OCI-LY3 (cell line): ENCODE measurements around the gene EXOSC3.
"Not testable (repeated sequence)": the region's sequence is repeated elsewhere in the genome, so short reads cannot be mapped to it uniquely, and the experiment has no call there.

ENCODE experiments used
- H2AFZ ChIP-seq: fragments of 200-600, 300-600 bp; shearing (Covaris generic); 2 replicates; pipeline ENCODE4 v1.6.0; 2014; ENCODE audit warnings: antibody characterized with exemption, low read depth, low read length
- H3K27ac ChIP-seq: fragments of 200-600, 300-600 bp; sonication (generic); 2 replicates; pipeline ENCODE4 v1.5.1; 2014; ENCODE audit warnings: mild to moderate bottlenecking, low read length, moderate library complexity, mixed read lengths
- H3K27me3 ChIP-seq: fragments of 200-600, 300-600 bp; sonication (generic); 2 replicates; pipeline ENCODE4 v1.6.1; 2014; ENCODE audit warnings: low read depth, low read length, mixed read lengths
- H3K36me3 ChIP-seq: fragments of 200-600, 300-600 bp; sonication (generic); replicated peaks from 2 replicates; pipeline ENCODE3; 2014; ENCODE audit warnings: low read depth, low read length, mixed read lengths
- H3K4me1 ChIP-seq: fragments of 300-600, 200-600 bp; sonication (generic); 2 replicates; pipeline ENCODE4 v1.6.1; 2014; ENCODE audit warnings: low read length, mixed read lengths
- H3K4me2 ChIP-seq: fragments of 200-600, 300-600 bp; sonication (generic); 2 replicates; pipeline ENCODE4 v1.6.1; 2014; ENCODE audit warnings: low read length, mixed read lengths
- H3K4me3 ChIP-seq: fragments of 300-600, 200-600 bp; sonication (generic); 2 replicates; pipeline ENCODE4 v1.5.1; 2014; ENCODE audit warnings: antibody characterized with exemption, mild to moderate bottlenecking, low read length, moderate library complexity
- H3K79me2 ChIP-seq: fragments of 300-600, 200-600 bp; shearing (Covaris generic); 2 replicates; pipeline ENCODE4 v1.6.1; 2014; ENCODE audit warnings: mild to moderate bottlenecking, low read length, mixed read lengths
- H3K9ac ChIP-seq: fragments of 300-600, 200-600 bp; shearing (Covaris generic); 2 replicates; pipeline ENCODE4 v1.6.0; 2014; ENCODE audit warnings: mild to moderate bottlenecking, low read length, moderate library complexity
- H3K9me3 ChIP-seq: fragments of 200-600, 300-600 bp; shearing (Covaris generic); 2 replicates; pipeline ENCODE4 v1.6.1; 2014; ENCODE audit warnings: low read length, mixed read lengths; ENCODE audit not compliant: insufficient read depth
- H4K20me1 ChIP-seq: fragments of 200-600, 300-600 bp; sonication (generic); 2 replicates; pipeline ENCODE4 v1.6.1; 2016; ENCODE audit warnings: low read length, mixed read lengths; ENCODE audit not compliant: insufficient read depth
- CTCF ChIP-seq: fragments of 200-600, 300-600 bp; sonication (generic); IDR thresholded peaks from 2 replicates; pipeline ENCODE4 v1.5.1; 2014; ENCODE audit warnings: antibody characterized with exemption, low read length, low read depth
- EZH2phosphoT487 ChIP-seq: fragments of 200-600 bp; shearing (Covaris generic); IDR thresholded peaks from 2 replicates; pipeline ENCODE4 v1.6.1; 2018; ENCODE audit warnings: antibody characterized with exemption, mixed run types, low read depth

The EXOSC3 gene

DNA sequence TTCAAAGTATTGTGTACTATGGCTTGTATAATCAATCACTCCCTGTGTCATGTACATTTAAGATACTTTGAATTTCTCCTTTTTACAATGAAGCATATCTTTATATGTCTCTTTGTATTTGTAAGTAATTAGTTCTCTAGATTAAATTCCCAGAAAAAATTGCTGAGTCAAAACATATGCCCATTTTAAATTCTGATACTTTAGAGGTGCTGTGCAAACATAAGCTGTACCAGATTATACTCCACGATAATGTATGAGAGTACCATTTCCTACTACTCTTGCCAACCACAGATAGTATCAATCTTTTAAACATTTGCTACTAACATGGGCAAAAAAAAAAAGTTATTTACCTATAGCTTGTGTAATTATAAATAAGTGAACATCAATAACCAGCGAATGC lies 34.0 kb upstream of the EXOSC3 start:
- no peak overlapping the region for H3K9ac ChIP-seq
- H3K4me1 ChIP-seq, result no peaks in the 10 kb centered on the region
- TF ChIP-seq CTCF, result no peak
- no peak for TF ChIP-seq EZH2phosphoT487
- no peak overlapping the region for H3K4me2 ChIP-seq
- no peak overlapping the region for H3K27ac ChIP-seq
- no peaks in the 10 kb centered on the region for H3K79me2 ChIP-seq
- H3K9me3 ChIP-seq, result no peaks in the 10 kb centered on the region
- no peak overlapping the region for H3K4me3 ChIP-seq
- no peak overlapping the region for H2AFZ ChIP-seq
- no peaks in the 10 kb centered on the region for H3K27me3 ChIP-seq
- H3K36me3 ChIP-seq, result peaks cover 18% of the 10 kb centered on the region
- no peaks in the 10 kb centered on the region for H4K20me1 ChIP-seq

DNA sequence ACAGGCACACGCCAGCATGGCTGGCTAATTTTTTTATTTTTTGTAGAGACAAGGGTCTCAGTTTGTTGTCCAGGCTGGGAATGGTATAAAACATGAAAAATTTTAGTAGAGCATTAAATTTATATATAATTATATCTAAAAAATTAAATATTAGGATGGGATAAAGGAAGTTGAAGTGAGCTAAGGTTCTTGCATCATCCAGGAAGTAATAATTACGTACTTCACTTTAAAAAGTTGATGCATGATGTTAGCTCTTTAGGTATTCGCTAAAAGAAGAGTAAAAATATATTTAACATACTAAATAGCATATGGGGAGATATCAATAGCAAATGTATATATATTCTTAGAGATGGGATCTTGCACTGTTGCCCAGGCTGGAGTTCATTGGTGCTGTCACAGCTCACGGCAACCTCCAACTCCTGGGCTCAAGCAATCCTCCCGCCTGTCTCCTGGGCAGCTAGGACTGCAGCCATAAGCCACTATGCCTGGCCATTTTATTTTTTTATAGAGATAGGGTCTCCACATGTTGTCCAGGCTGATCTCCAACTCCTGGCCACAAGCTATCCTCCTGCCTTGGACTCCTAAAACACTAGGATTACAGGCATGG lies 28.0 kb upstream of the EXOSC3 start:
- no peaks in the 10 kb centered on the region for H3K4me1 ChIP-seq
- H2AFZ ChIP-seq, result no peak overlapping the region
- H3K4me2 ChIP-seq, result no peak overlapping the region
- no peaks in the 10 kb centered on the region for H4K20me1 ChIP-seq
- H3K4me3 ChIP-seq, result no peak overlapping the region
- no peak overlapping the region for H3K27ac ChIP-seq
- peaks cover 11% of the 10 kb centered on the region for H3K79me2 ChIP-seq
- H3K9ac ChIP-seq, result no peak overlapping the region
- no peaks in the 10 kb centered on the region for H3K9me3 ChIP-seq
- H3K27me3 ChIP-seq, result no peaks in the 10 kb centered on the region
- peaks cover 3% of the 10 kb centered on the region for H3K36me3 ChIP-seq
- no peak for TF ChIP-seq CTCF
- no peak for TF ChIP-seq EZH2phosphoT487

GRCh38 chr9:37811906-37812476 lies 27.1 kb upstream of the EXOSC3 start:
- no peak overlapping the region for H3K4me3 ChIP-seq
- TF ChIP-seq EZH2phosphoT487, result no peak
- no peak for TF ChIP-seq CTCF
- H3K79me2 ChIP-seq, result peaks cover 17% of the 10 kb centered on the region
- no peaks in the 10 kb centered on the region for H3K9me3 ChIP-seq
- H3K27me3 ChIP-seq, result no peaks in the 10 kb centered on the region
- H2AFZ ChIP-seq, result no peak overlapping the region
- H3K4me2 ChIP-seq, result no peak overlapping the region
- no peaks in the 10 kb centered on the region for H3K4me1 ChIP-seq
- peaks cover 3% of the 10 kb centered on the region for H3K36me3 ChIP-seq
- no peaks in the 10 kb centered on the region for H4K20me1 ChIP-seq
- H3K27ac ChIP-seq, result no peak overlapping the region
- no peak overlapping the region for H3K9ac ChIP-seq

DNA sequence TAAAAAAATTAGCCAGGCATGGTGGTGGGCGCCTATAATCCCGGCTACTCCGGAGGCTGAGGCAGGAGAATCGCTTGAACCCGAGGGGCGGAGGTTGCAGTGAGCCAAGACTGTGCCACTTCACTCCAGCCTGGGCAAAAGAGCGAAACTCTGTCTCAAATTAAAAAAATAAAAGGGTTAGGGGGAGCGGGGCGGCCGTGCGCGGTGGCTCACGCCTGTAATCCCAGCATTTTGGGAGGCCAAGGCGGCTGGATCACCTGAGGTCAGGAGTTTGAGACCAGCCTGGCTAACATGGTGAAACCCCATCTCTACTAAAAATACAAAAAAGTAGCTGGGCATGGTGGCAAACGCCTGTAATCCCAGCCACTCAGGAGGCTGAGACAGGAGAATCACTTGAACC lies 24.8 kb upstream of the EXOSC3 start:
- not testable (repeated sequence) for H3K36me3 ChIP-seq, H3K27me3 ChIP-seq, H3K27ac ChIP-seq, H2AFZ ChIP-seq, H3K9ac ChIP-seq, H4K20me1 ChIP-seq, H3K4me1 ChIP-seq, H3K4me2 ChIP-seq, H3K4me3 ChIP-seq, H3K9me3 ChIP-seq
- peaks cover 34% of the 10 kb centered on the region for H3K79me2 ChIP-seq
